Testis (tissue), 3 donors: Measurements from ENCODE around the gene TGFA. TPM values are rescaled to one million over a fixed set of nuclear protein-coding genes. Genes with fewer than 3 reads are reported as not detected.

ENCODE experiments used
- DNase-seq: peaks from one replicate; pipeline ENCODE4 v3.0.0-alpha.2; 2019
- H3K27ac ChIP-seq, 2 donors: fragments of 200-600 bp; sonication (generic); one replicate each; pipeline ENCODE4 v1.5.1; 2019
- H3K27me3 ChIP-seq: fragments of 200-600 bp; sonication (generic); one replicate; pipeline ENCODE4 v1.5.1; 2019
- H3K36me3 ChIP-seq: fragments of 200-600 bp; sonication (generic); one replicate; pipeline ENCODE4 v1.5.1; 2017; ENCODE audit warnings: low read depth; ENCODE audit errors: missing control alignments
- H3K4me1 ChIP-seq: fragments of 200-600 bp; sonication (generic); one replicate; pipeline ENCODE4 v1.5.1; 2019
- H3K4me3 ChIP-seq, 2 donors: fragments of 200-600 bp; sonication (generic); one replicate each; pipeline ENCODE4 v1.5.1; 2017 to 2019
- H3K9me3 ChIP-seq: fragments of 200-600 bp; sonication (generic); one replicate; pipeline ENCODE4 v1.5.1; 2017
- POLR2A ChIP-seq: fragments of 450-650 bp; IDR thresholded peaks from one replicate; pipeline ENCODE4 v1.6.1; 2017; ENCODE audit warnings: antibody characterized with exemption, mild to moderate bottlenecking, moderate library complexity
- WGBS, 2 donors: methylation state at CpG; one replicate each; pipeline ENCODE4 v1.1.5; 2018; 5-methylcytosine and 5-hydroxymethylcytosine counted together
- intact Hi-C: fragments of 100-400 bp; cut with DNase I; formaldehyde crosslinking; loops from one replicate; pipeline ENCODE4 v1.15.1; 2023; ENCODE audit warnings: low total_unique reads
- polyA plus RNA-seq: library from polyadenylated mRNA; stranded (reverse); fragments of 350-450 nt; fragmentation: Illumina TruSeq; extraction: RNeasy Lipid Tissue Mini Kit (QIAGEN cat#74804); gene quantifications from one replicate; pipeline ENCODE4 v1.2.3, GENCODE V29; 2014; ENCODE audit warnings: low read depth, low replicate concordance; ENCODE audit not compliant: insufficient read depth
- total RNA-seq, 2 donors: library from RNA; depleted of rRNA; stranded (reverse); fragments of >200 nt; gene quantifications; one replicate each; pipeline ENCODE4 v1.2.3, GENCODE V29; 2016
- TF ChIP-seq, protein P1 (sequence below), 3 experiments: fragments of 450-650 bp in 2 of 3; fragments of 200-600 bp in 1 of 3; sonication (generic) in 1 of 3; IDR thresholded peaks; one replicate each; pipeline ENCODE4 v1.5.1; 2016 to 2019; ENCODE audit warnings: antibody characterized with exemption in 3 of 3, mild to moderate bottlenecking in 2 of 3, moderate library complexity in 1 of 3

The TGFA gene
- total and polyA plus RNA-seq, 3 donors from 2014 or later: 0.62 to 5.1 (median 1.3) TPM

DNA sequence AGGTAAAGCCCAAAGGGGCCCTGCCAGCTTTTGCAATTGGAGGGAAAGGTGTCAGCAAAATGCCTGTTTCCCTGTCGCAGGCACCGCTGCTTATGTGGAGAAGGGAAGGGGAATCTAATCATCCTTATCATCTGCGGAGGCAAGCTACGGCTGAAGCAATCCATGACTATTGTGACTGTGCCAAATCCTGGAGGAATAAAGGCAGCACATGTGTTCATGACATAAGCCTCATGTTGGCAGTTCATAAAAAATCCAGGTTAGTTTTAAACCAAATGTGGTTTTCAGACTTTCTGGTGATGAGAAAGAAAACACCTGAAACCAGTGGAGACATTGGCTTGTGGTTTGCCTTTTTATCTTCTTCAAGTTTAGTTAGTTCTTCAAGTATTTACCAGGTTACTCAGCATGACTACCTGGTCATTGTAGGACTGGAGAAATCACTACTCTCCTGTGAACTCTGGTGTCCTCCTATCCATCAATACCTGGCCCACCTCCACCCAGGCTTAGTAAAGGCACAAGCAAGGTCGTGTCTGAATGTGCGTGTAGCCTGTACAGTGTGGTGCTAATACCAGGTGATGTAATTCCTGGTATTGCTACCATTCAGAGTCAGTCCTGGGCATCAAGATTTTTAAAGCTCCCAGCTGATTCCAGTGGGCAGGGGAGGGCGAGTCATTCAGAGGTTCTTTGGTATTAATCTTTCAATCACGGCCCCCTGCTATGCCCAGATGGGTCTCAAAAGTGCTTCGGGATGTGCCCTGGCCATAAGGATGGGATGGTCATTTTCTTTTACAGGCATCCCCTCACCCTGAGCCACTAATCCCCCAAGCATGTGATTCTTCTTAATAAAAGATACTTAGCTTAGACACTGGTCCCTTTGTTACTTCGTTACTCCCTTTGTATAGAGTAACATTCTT is 96.8 kb downstream of the TGFA start:
- no peak overlapping the region for H3K27ac ChIP-seq
- TF ChIP-seq POLR2A: no peak
- TF ChIP-seq, protein P1, sequence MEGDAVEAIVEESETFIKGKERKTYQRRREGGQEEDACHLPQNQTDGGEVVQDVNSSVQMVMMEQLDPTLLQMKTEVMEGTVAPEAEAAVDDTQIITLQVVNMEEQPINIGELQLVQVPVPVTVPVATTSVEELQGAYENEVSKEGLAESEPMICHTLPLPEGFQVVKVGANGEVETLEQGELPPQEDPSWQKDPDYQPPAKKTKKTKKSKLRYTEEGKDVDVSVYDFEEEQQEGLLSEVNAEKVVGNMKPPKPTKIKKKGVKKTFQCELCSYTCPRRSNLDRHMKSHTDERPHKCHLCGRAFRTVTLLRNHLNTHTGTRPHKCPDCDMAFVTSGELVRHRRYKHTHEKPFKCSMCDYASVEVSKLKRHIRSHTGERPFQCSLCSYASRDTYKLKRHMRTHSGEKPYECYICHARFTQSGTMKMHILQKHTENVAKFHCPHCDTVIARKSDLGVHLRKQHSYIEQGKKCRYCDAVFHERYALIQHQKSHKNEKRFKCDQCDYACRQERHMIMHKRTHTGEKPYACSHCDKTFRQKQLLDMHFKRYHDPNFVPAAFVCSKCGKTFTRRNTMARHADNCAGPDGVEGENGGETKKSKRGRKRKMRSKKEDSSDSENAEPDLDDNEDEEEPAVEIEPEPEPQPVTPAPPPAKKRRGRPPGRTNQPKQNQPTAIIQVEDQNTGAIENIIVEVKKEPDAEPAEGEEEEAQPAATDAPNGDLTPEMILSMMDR (IDR thresholded peaks at IDR 0.05): no peak
- no peaks in the 10 kb centered on the region for H3K27me3 ChIP-seq
- no peaks in the 10 kb centered on the region for H3K36me3 ChIP-seq
- intact Hi-C loops: no loop called here
- no peaks in the 10 kb centered on the region for H3K4me1 ChIP-seq
- no peak for DNase-seq
- no peaks in the 10 kb centered on the region for H3K9me3 ChIP-seq
- no peak overlapping the region for H3K4me3 ChIP-seq
- 82 to 89% methylated on average over 10 of the region's 10 CpGs for WGBS, 2 donors

DNA sequence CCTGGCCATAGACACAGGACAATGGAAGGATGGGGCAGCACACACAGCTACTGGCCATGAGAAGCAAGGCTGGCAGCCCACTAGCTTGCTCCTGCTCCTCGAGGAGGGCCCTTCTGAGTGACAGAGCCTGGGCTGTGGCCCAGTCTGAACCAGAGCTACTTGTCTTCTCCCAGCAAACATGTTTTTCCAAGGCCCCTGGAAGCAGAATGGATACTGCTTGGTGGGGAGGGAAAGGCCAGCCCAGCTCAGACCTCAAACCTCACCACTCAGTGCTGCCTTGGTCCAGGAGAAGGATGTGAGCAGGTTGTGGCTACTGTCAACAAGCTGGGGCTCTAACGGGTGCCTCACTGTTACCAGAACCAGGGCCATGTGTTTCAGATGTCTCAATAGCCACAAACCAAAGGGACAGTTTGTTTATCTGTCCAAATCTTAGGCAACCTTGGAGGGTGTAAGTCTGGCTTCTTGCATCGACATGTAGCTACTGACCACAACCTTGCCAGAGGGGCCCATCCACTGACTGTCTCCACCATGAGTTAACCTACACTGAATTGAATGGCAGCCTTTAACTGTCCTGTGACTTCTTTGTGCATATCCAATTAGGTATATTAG is 98.6 kb downstream of the TGFA start:
- no peaks in the 10 kb centered on the region for H3K36me3 ChIP-seq
- no peak for DNase-seq
- 86 to 90% methylated on average over 2 to 3 of the region's 3 CpGs for WGBS, 2 donors
- no peak overlapping the region for H3K4me3 ChIP-seq
- TF ChIP-seq, protein P1 (IDR thresholded peaks at IDR 0.05): no peak
- no peak for TF ChIP-seq POLR2A
- no peak overlapping the region for H3K27ac ChIP-seq
- no peaks in the 10 kb centered on the region for H3K27me3 ChIP-seq
- no peaks in the 10 kb centered on the region for H3K4me1 ChIP-seq
- no peaks in the 10 kb centered on the region for H3K9me3 ChIP-seq
- intact Hi-C loops: no loop called here

DNA sequence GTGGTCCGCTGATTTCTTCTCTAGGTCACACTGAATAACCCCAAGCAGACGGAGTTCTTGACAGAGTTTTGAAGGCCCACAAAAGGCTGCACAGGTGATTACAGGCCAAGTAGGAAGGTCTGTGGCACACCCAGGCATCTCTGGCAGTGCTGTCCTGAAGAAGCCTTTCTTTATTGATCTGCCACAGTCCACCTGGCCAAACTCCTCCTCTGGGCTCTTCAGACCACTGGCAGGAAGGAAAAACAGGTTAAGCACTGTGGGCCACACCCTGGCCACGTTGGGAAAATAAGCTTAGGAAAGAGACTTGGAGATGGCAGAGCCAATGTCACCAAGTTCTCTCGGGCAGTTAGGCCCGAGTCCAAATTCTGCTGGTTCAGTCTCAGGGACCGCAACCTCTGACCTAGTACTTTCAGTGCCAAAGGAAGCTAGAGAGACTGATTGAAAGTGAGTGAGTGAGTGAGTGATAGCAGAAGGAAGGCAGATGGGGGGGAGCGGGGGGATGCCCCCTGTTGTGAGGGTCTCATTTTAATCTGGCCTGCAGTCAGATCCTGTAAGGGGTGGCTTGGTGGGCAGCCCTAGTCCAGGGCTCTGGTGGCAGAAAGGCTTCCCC is 102.9 kb downstream of the TGFA start:
- no peaks in the 10 kb centered on the region for H3K27me3 ChIP-seq
- no peak overlapping the region for H3K4me3 ChIP-seq
- H3K4me1 ChIP-seq: no peaks in the 10 kb centered on the region
- DNase-seq: no peak
- no peaks in the 10 kb centered on the region for H3K9me3 ChIP-seq
- H3K27ac ChIP-seq: no peak overlapping the region
- H3K36me3 ChIP-seq: no peaks in the 10 kb centered on the region
- TF ChIP-seq, protein P1 (IDR thresholded peaks at IDR 0.05): no peak
- no peak for TF ChIP-seq POLR2A
- intact Hi-C loops: no loop called here
- WGBS, 2 donors: 76 to 83% methylated on average over 7 of the region's 7 CpGs

DNA sequence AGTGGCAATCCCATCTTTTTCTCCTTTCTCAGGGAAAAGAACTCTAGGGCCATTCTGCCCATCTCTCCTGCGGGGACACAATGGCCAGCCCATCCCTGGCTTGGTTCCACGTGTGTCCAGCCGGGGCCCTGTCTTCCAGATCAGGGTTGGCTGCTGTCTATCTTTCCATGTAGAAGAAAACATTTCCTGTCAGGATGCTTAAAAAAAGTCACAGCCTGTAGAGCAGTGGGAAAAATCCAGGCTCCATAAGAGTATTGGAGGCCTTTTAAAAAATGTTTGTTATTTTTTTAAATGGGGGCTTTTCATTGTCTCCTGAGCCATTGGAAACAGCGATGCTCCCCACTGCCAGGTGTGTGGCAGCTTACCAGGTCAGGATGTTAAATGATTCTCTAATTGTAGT is 105.6 kb downstream of the TGFA start:
- H3K9me3 ChIP-seq: no peaks in the 10 kb centered on the region
- 68 to 69% methylated on average over 4 of the region's 4 CpGs for WGBS, 2 donors
- TF ChIP-seq, protein P1 (IDR thresholded peaks at IDR 0.05): no peak
- TF ChIP-seq POLR2A: no peak
- no peak overlapping the region for H3K4me3 ChIP-seq
- intact Hi-C loops: no loop called here
- no peak overlapping the region for H3K27ac ChIP-seq
- DNase-seq: no peak
- no peaks in the 10 kb centered on the region for H3K27me3 ChIP-seq
- H3K36me3 ChIP-seq: no peaks in the 10 kb centered on the region
- H3K4me1 ChIP-seq: no peaks in the 10 kb centered on the region
